ENCODE results near the gene CYP19A1.

DNA sequence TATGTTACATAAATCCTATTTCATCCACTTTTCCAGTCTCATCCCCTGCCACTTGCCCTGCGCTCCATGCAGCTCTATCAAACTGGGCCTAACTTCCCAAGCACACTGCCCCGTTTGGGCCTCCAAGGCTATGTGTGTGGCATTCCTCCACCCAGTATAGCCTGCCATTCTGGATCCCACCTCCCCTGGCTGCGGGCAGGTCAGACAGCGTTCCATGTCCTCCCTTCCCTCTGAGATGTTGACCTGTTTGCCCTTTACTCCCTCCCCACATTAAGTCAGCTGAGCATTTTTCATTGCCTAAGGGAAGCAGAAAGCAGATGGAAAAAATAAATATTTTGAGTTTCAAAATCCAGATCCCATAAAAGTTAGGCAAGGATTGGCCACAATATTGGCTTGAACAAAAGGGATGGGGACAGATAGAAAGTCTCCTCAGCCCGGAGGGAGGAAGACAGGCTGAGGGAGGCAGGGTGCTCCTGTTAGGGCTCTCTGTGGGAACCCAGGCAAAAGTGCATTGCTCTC lies 73.3 kb downstream of the CYP19A1 start:
- TF ChIP-seq, protein P1, sequence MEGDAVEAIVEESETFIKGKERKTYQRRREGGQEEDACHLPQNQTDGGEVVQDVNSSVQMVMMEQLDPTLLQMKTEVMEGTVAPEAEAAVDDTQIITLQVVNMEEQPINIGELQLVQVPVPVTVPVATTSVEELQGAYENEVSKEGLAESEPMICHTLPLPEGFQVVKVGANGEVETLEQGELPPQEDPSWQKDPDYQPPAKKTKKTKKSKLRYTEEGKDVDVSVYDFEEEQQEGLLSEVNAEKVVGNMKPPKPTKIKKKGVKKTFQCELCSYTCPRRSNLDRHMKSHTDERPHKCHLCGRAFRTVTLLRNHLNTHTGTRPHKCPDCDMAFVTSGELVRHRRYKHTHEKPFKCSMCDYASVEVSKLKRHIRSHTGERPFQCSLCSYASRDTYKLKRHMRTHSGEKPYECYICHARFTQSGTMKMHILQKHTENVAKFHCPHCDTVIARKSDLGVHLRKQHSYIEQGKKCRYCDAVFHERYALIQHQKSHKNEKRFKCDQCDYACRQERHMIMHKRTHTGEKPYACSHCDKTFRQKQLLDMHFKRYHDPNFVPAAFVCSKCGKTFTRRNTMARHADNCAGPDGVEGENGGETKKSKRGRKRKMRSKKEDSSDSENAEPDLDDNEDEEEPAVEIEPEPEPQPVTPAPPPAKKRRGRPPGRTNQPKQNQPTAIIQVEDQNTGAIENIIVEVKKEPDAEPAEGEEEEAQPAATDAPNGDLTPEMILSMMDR (IDR thresholded peaks at IDR 0.05): no peak
- TF ChIP-seq POLR2A (IDR thresholded peaks at IDR 0.05): no peak
